ENCODE results near the gene SLC51B.

DNA sequence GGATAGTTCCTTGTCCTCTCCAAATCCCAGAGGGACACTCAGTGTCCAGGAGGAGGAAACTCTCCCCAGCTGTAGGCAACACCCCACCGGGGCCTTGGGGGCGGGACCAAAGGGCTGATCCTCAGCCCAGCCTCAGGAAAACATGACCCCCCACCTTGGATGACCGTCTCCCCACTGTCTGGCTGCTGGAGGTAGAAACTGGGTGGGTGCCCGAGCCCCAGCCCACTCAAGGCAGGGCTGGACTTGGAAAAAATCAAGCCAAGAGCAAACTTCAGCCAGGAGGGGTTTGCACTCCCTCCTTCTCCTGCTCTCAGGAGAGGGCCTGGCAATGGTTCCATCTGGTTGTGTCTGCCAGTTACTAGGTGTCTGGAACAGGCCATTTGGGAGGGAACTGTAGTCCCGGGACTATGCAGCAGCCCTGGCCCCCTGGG lies 26.2 kb downstream of the SLC51B start:
- TF ChIP-seq POLR2AphosphoS5 (IDR thresholded peaks at IDR 0.05) (no peak), EP300 (conservative IDR thresholded peaks at IDR 0.05; ENCODE audit: poor library complexity, severe bottlenecking) (no peak), TAF1 (IDR thresholded peaks at IDR 0.05; ENCODE audit: low read depth) (no peak)
- TF ChIP-seq, protein P1, sequence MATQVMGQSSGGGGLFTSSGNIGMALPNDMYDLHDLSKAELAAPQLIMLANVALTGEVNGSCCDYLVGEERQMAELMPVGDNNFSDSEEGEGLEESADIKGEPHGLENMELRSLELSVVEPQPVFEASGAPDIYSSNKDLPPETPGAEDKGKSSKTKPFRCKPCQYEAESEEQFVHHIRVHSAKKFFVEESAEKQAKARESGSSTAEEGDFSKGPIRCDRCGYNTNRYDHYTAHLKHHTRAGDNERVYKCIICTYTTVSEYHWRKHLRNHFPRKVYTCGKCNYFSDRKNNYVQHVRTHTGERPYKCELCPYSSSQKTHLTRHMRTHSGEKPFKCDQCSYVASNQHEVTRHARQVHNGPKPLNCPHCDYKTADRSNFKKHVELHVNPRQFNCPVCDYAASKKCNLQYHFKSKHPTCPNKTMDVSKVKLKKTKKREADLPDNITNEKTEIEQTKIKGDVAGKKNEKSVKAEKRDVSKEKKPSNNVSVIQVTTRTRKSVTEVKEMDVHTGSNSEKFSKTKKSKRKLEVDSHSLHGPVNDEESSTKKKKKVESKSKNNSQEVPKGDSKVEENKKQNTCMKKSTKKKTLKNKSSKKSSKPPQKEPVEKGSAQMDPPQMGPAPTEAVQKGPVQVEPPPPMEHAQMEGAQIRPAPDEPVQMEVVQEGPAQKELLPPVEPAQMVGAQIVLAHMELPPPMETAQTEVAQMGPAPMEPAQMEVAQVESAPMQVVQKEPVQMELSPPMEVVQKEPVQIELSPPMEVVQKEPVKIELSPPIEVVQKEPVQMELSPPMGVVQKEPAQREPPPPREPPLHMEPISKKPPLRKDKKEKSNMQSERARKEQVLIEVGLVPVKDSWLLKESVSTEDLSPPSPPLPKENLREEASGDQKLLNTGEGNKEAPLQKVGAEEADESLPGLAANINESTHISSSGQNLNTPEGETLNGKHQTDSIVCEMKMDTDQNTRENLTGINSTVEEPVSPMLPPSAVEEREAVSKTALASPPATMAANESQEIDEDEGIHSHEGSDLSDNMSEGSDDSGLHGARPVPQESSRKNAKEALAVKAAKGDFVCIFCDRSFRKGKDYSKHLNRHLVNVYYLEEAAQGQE (IDR thresholded peaks at IDR 0.05; ENCODE audit: borderline replicate concordance), result no peak
- TF ChIP-seq, protein P2, sequence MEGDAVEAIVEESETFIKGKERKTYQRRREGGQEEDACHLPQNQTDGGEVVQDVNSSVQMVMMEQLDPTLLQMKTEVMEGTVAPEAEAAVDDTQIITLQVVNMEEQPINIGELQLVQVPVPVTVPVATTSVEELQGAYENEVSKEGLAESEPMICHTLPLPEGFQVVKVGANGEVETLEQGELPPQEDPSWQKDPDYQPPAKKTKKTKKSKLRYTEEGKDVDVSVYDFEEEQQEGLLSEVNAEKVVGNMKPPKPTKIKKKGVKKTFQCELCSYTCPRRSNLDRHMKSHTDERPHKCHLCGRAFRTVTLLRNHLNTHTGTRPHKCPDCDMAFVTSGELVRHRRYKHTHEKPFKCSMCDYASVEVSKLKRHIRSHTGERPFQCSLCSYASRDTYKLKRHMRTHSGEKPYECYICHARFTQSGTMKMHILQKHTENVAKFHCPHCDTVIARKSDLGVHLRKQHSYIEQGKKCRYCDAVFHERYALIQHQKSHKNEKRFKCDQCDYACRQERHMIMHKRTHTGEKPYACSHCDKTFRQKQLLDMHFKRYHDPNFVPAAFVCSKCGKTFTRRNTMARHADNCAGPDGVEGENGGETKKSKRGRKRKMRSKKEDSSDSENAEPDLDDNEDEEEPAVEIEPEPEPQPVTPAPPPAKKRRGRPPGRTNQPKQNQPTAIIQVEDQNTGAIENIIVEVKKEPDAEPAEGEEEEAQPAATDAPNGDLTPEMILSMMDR (IDR thresholded peaks at IDR 0.05; ENCODE audit: poor library complexity, severe bottlenecking), result no peak

All from neural cell (in vitro differentiated cells).